ENCODE results near the gene CCDC158. TPM values are rescaled to one million over a fixed set of nuclear protein-coding genes. Genes with fewer than 3 reads are reported as not detected.
"Not testable (repeated sequence)": the region's sequence is repeated elsewhere in the genome, so short reads cannot be mapped to it uniquely, and the experiment has no call there.

CCDC158 gene
- total and polyA plus RNA-seq, 2 donors = 0.23 to 2.3 TPM

GRCh38 chr4:76374798-76375197, 46.1 kb downstream of the CCDC158 start:
- 14% methylated on average over 1 of the region's 1 CpG for WGBS
- H3K27ac ChIP-seq (ENCODE audit: low read depth) = no peak overlapping the region
- no peaks in the 10 kb centered on the region for H3K36me3 ChIP-seq (ENCODE audit: insufficient read depth)
- H3K4me3 ChIP-seq (ENCODE audit: low read depth, low read length) = no peak overlapping the region
- DNase-seq (ENCODE audit: extremely low spot score) = no peak
- H3K4me1 ChIP-seq (ENCODE audit: insufficient read depth) = no peaks in the 10 kb centered on the region

- DNase-seq (ENCODE audit: extremely low spot score) = no peak
- H3K4me3 ChIP-seq (ENCODE audit: low read depth, low read length) = no peak overlapping the region
- no peaks in the 10 kb centered on the region for H3K4me1 ChIP-seq (ENCODE audit: insufficient read depth)
- H3K27ac ChIP-seq (ENCODE audit: low read depth) = no peak overlapping the region
- H3K36me3 ChIP-seq (ENCODE audit: insufficient read depth) = no peaks in the 10 kb centered on the region
- 75% methylated on average over 6 of the region's 6 CpGs for WGBS
Measured at GRCh38 chr4:76373919-76374552, 46.9 kb downstream of the CCDC158 start.

DNA sequence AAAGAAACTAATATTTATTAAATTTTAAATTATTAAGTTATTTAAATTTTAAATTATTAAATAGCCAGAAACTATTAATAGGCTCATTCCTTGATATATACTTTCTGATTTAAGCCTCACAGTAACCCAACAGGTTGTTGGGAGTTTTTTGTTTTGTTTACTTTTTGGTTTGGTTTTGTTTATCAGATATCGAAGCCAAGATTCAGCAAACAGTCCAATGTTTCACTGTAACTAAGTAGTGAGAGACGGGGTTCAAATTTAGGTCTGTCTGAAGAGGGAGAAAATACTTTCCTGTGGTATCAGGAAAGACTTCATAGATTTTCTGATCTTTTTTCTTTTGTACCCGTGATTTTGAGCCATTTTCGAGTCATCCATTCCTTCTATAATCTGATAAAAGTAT, 54.2 kb downstream of the CCDC158 start:
- Histone ChIP-seq H3K27ac (ENCODE audit: low read depth) (no peak overlapping the region), H3K4me3 (ENCODE audit: low read depth, low read length) (no peak overlapping the region), H3K36me3 (ENCODE audit: insufficient read depth) (no peaks in the 10 kb centered on the region), H3K4me1 (ENCODE audit: insufficient read depth) (no peaks in the 10 kb centered on the region)
- DNase-seq (ENCODE audit: extremely low spot score) = no peak
- WGBS = 66% methylated on average over 4 of the region's 4 CpGs

- Histone ChIP-seq H3K36me3 (ENCODE audit: insufficient read depth) (no peaks in the 10 kb centered on the region), H3K27ac (ENCODE audit: low read depth) (no peak overlapping the region), H3K4me3 (ENCODE audit: low read depth, low read length) (no peak overlapping the region), H3K4me1 (ENCODE audit: insufficient read depth) (no peaks in the 10 kb centered on the region)
- no peak for DNase-seq (ENCODE audit: extremely low spot score)
- 78% methylated on average over 3 of the region's 3 CpGs for WGBS
Measured at GRCh38 chr4:76365636-76366035, 55.3 kb downstream of the CCDC158 start.

- WGBS = 77% methylated on average over 3 of the region's 3 CpGs
- H3K36me3 ChIP-seq (ENCODE audit: insufficient read depth) = no peaks in the 10 kb centered on the region
Measured at GRCh38 chr4:76364763-76365162, 56.2 kb downstream of the CCDC158 start.

GRCh38 chr4:76363556-76364290, 57.2 kb downstream of the CCDC158 start:
- no peaks in the 10 kb centered on the region for H3K4me1 ChIP-seq (ENCODE audit: insufficient read depth)
- no peak overlapping the region for H3K27ac ChIP-seq (ENCODE audit: low read depth)
- no peaks in the 10 kb centered on the region for H3K36me3 ChIP-seq (ENCODE audit: insufficient read depth)
- no peak overlapping the region for H3K4me3 ChIP-seq (ENCODE audit: low read depth, low read length)
- DNase-seq (ENCODE audit: extremely low spot score) = no peak
- WGBS = 90% methylated on average over 6 of the region's 6 CpGs

More at GRCh38 chr4:76364763-76365162, 56.2 kb downstream of the CCDC158 start:
- Histone ChIP-seq H3K27ac (ENCODE audit: low read depth) (no peak overlapping the region), H3K4me3 (ENCODE audit: low read depth, low read length) (no peak overlapping the region), H3K4me1 (ENCODE audit: insufficient read depth) (no peaks in the 10 kb centered on the region)
- DNase-seq (ENCODE audit: extremely low spot score) = no peak

DNA sequence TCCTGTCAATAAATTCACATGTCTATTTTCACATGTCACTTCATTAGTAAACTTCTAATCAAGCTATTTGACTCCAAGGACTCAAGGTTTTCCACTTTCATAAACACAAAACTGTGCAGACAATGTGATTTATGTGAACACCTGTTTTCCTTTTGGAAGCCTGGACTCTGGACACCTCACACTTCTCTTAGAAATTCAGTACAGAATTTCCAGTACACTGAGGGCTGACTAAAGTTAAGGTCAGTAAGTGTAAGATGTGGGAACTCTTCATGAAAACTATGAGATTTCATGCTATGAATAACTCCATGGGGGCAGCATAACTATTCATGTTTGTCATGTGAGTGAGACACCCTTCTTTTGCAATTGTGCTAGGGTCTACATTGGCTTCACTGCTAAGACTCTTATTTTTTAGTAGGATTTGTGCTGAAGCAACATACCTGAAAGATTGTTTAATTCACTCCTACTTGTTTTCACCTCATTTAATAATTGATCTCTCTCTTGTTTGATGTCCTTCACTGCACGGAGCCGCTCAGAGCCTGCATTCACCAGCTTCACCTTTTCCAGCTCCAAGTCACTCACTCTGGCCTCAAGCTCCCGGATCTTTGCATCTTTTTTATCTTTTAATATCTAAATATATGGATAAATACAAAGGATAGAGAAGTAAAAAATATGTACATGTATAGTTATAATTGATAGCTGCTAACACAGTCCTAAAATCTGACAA, 59.1 kb downstream of the CCDC158 start:
- no peaks in the 10 kb centered on the region for H3K36me3 ChIP-seq (ENCODE audit: insufficient read depth)
- H3K4me1 ChIP-seq (ENCODE audit: insufficient read depth) = no peaks in the 10 kb centered on the region
- DNase-seq (ENCODE audit: extremely low spot score) = no peak
- H3K4me3 ChIP-seq (ENCODE audit: low read depth, low read length) = no peak overlapping the region
- 93% methylated on average over 3 of the region's 3 CpGs for WGBS
- H3K27ac ChIP-seq (ENCODE audit: low read depth) = no peak overlapping the region

GRCh38 chr4:76359881-76360466, 61.0 kb downstream of the CCDC158 start:
- H3K4me3 ChIP-seq (ENCODE audit: low read depth, low read length); DNase-seq (ENCODE audit: extremely low spot score); H3K36me3 ChIP-seq (ENCODE audit: insufficient read depth); H3K4me1 ChIP-seq (ENCODE audit: insufficient read depth); H3K27ac ChIP-seq (ENCODE audit: low read depth): not testable (repeated sequence)

- WGBS = 76% methylated on average over 2 of the region's 2 CpGs
- Histone ChIP-seq H3K36me3 (ENCODE audit: insufficient read depth) (no peaks in the 10 kb centered on the region), H3K4me3 (ENCODE audit: low read depth, low read length) (no peak overlapping the region), H3K4me1 (ENCODE audit: insufficient read depth) (no peaks in the 10 kb centered on the region), H3K27ac (ENCODE audit: low read depth) (no peak overlapping the region)
- no peak for DNase-seq (ENCODE audit: extremely low spot score)
Measured at GRCh38 chr4:76357981-76358380, 63.0 kb downstream of the CCDC158 start.

DNA sequence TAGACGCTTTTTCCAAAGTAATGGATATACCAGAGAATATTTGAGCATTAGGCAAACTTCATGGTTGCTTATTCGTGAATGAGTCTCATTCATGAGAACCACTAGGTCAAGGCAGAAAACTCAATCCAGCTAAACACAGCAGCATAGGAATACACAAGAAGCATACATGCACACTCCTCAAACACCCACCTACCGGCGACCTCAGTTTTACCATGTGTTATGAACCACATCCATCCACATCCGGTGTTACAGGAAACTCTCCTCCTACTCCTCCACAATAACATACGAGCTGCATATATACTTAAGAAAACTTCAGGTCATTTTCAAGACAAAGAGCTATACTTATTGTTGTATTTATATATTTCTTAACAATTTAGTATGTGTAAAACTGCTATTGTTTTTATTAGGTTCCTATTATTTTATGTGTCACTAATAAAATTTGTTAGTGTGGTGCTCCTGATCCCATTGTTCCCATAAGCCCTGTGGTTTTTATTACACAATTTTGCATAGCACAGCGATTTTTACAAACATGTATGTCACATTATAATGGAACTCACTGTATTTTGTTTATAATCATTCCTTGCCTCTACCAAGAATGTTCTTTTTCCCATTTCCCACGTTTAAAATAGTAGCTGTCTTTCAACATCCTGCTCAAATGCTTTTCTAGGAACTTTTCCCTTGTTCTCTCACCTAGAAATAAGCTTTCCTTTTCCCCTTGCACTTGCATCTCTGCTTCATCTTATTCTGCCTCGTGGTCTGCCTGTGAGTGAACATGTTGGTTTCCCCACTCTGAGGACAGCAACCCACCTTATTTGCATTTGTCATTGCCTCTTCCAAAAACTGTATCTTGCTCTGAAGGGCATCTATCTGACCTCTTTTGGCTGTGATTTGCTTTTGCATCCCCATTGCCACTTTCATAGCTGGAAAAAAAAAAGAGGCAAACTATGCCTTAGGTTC, 66.1 kb downstream of the CCDC158 start:
- Histone ChIP-seq H3K4me1 (ENCODE audit: insufficient read depth) (no peaks in the 10 kb centered on the region), H3K4me3 (ENCODE audit: low read depth, low read length) (no peak overlapping the region), H3K27ac (ENCODE audit: low read depth) (no peak overlapping the region), H3K36me3 (ENCODE audit: insufficient read depth) (no peaks in the 10 kb centered on the region)
- 72% methylated on average over 9 of the region's 9 CpGs for WGBS
- no peak for DNase-seq (ENCODE audit: extremely low spot score)

- Histone ChIP-seq H3K27ac (ENCODE audit: low read depth) (no peak overlapping the region), H3K4me3 (ENCODE audit: low read depth, low read length) (no peak overlapping the region), H3K36me3 (ENCODE audit: insufficient read depth) (no peaks in the 10 kb centered on the region), H3K4me1 (ENCODE audit: insufficient read depth) (no peaks in the 10 kb centered on the region)
- 83% methylated on average over 2 of the region's 2 CpGs for WGBS
- no peak for DNase-seq (ENCODE audit: extremely low spot score)
Measured at GRCh38 chr4:76342803-76343202, 78.1 kb downstream of the CCDC158 start.

DNA sequence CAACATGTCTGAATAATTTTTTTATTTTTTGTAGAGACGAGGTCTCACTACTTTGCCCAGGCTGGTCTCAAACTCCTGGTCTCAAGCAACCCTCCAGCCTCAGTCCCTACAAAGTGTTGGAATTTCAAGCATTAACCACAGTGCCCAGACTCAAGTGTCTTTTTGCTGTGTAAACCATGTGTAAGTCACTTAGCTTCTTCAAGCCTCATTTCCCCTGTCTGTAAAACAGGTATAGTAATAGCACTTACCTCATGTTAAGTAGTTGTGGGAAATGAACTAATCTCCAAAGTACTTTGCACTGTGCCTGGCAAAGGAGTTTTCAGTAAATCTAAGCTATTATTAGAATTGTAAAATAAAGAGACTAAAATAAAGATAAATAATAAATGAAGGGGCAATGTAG, 78.8 kb downstream of the CCDC158 start:
- DNase-seq (ENCODE audit: extremely low spot score) = no peak
- no peaks in the 10 kb centered on the region for H3K36me3 ChIP-seq (ENCODE audit: insufficient read depth)
- WGBS = 85% methylated on average over 1 of the region's 1 CpG
- H3K27ac ChIP-seq (ENCODE audit: low read depth) = no peak overlapping the region
- no peak overlapping the region for H3K4me3 ChIP-seq (ENCODE audit: low read depth, low read length)
- H3K4me1 ChIP-seq (ENCODE audit: insufficient read depth) = no peaks in the 10 kb centered on the region

GRCh38 chr4:76341063-76341462, 79.9 kb downstream of the CCDC158 start:
- Histone ChIP-seq H3K4me1 (ENCODE audit: insufficient read depth) (no peaks in the 10 kb centered on the region), H3K27ac (ENCODE audit: low read depth) (no peak overlapping the region), H3K36me3 (ENCODE audit: insufficient read depth) (no peaks in the 10 kb centered on the region), H3K4me3 (ENCODE audit: low read depth, low read length) (no peak overlapping the region)
- DNase-seq (ENCODE audit: extremely low spot score) = peak; percentile 28
